ENCODE measurements around the gene MUC5B. TPM values are rescaled to one million over a fixed set of nuclear protein-coding genes. Genes with fewer than 3 reads are reported as not detected.

MUC5B gene
- total RNA-seq, 1 experiment from 2014 or later: 2.1 TPM

DNA sequence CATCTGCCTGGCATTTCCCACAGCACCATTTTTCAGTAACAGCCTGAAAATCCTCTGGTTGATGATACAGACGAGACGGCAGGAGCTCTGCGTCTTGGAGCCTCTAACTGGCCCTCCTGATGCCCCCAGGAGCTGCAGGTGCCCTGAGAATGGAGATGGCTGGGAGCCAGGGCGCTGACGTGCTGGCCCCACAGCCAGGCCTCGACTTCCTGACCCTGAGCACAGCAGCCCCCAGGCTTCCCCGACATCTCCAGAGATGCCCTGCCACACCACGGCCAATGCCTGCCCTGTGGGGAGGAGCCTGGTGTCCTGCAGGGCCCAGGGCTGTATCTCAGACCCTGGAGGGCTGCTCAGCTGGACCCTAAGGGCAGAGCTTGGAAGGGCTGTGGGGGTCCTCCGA is 65.1 kb downstream of the MUC5B start:
- Histone ChIP-seq H3K36me3 (ENCODE audit: low read depth) (no peaks in the 10 kb centered on the region), H3K79me2 (ENCODE audit: low read depth) (no peaks in the 10 kb centered on the region), H3K4me2 (no peak overlapping the region), H3K9me2 (ENCODE audit: insufficient read depth) (no peaks in the 10 kb centered on the region), H4K20me1 (ENCODE audit: insufficient read depth) (no peaks in the 10 kb centered on the region), H3K4me3 (no peak overlapping the region), H2AFZ (no peak overlapping the region), H3F3A (ENCODE audit: insufficient read depth, low read depth) (no peaks in the 10 kb centered on the region), H3K9me3 (ENCODE audit: insufficient read depth, low read depth) (no peaks in the 10 kb centered on the region), H3K27me3 (ENCODE audit: insufficient read depth, low read depth) (no peaks in the 10 kb centered on the region), H3K4me1 (replicated peaks; ENCODE audit: insufficient read depth) (no peaks in the 10 kb centered on the region), H3K27ac (no peak overlapping the region)
- ChIA-PET CTCF (no interaction called here), POLR2A (ENCODE audit: unreplicated experiment) (no interaction called here)
- TF ChIP-seq, protein P1, sequence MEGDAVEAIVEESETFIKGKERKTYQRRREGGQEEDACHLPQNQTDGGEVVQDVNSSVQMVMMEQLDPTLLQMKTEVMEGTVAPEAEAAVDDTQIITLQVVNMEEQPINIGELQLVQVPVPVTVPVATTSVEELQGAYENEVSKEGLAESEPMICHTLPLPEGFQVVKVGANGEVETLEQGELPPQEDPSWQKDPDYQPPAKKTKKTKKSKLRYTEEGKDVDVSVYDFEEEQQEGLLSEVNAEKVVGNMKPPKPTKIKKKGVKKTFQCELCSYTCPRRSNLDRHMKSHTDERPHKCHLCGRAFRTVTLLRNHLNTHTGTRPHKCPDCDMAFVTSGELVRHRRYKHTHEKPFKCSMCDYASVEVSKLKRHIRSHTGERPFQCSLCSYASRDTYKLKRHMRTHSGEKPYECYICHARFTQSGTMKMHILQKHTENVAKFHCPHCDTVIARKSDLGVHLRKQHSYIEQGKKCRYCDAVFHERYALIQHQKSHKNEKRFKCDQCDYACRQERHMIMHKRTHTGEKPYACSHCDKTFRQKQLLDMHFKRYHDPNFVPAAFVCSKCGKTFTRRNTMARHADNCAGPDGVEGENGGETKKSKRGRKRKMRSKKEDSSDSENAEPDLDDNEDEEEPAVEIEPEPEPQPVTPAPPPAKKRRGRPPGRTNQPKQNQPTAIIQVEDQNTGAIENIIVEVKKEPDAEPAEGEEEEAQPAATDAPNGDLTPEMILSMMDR (conservative IDR thresholded peaks at IDR 0.05): no peak
- no peak for TF ChIP-seq EZH2 (IDR thresholded peaks at IDR 0.05; ENCODE audit: low read depth)
- intact Hi-C loops (cut with micrococcal nuclease; ENCODE audit: unreplicated experiment): no loop called here
- DNase-seq: no peak
- no TSS peak for BruUV-seq (replicated peaks)

DNA sequence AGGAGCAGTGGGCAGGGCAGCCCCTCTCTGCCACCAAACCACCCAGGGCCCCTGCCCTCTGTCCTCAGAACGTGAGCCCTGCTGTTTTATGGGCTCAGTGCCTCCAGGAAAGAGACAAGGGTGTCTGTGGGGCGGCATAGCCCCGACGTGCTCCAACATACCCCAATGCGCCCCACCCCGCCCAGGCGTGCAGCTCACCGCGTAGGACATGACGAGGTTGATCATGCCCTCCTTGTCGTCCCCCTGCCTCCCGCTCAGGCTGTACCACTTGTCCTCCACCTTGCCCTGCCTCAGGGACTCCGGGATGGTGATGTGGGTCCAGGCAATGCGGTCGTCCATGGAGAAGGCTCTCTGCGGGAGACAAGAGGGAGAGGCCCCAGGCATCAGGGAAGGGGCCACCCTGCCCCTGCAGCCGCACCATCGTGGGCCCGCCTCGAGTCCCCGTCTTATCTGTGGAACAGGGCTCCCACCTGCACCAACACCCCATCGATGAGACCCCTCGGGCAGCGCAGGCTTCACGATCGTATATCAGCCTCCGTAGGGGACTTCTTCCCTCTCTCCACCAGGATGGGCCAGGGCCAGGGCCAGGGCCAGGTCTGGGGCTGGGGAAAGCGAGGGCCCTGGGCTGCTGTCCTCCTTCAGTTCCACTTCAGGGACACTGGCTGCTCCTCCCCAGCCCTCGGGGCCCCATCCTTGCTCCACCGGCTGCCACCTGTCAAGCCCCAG is 65.7 kb downstream of the MUC5B start:
- no TSS peak for BruUV-seq (replicated peaks)
- TF ChIP-seq, protein P1 (conservative IDR thresholded peaks at IDR 0.05): no peak
- TF ChIP-seq EZH2 (IDR thresholded peaks at IDR 0.05; ENCODE audit: low read depth): no peak
- POLR2A ChIA-PET (ENCODE audit: unreplicated experiment): no interaction called here

DNA sequence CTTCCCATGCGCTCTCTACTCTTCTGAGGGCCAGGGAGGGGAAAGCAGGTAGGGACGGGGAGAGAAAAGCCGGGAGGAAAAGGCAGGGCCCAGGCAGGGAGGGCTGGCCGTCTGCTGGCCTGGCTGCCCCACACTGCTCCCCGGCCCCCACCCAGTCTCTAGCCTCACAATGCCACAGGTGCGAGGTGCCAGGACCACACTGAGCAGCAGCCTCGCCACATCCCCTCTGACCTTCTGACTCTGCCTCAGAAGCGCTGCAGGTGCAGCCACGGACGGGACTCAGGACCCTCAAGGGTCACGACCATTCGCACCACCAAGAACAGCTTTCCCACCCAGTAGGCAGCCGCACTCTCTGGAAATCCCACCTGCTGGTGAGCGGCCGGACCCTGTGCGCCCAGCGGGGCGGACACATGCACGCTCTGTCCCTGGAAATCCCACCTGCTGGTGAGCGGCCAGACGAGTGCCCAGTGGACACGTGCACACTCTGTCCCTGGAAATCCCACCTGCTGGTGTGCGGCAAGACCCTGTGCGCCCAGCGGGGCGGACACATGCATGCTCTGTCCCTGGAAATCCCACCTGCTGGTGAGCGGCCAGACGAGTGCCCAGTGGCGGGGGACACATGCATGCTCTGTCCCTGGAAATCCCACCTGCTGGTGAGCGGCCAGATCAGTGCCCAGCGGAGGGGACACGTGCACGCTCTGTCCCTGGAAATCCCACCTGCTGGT is 66.5 kb downstream of the MUC5B start:
- BruUV-seq (replicated peaks): no TSS peak
- Histone ChIP-seq H3K27ac (no peak overlapping the region), H4K20me1 (ENCODE audit: insufficient read depth) (no peaks in the 10 kb centered on the region), H3F3A (ENCODE audit: insufficient read depth, low read depth) (no peaks in the 10 kb centered on the region), H3K4me3 (no peak overlapping the region), H3K4me1 (replicated peaks; ENCODE audit: insufficient read depth) (no peaks in the 10 kb centered on the region), H3K36me3 (ENCODE audit: low read depth) (no peaks in the 10 kb centered on the region), H3K4me2 (no peak overlapping the region), H3K79me2 (ENCODE audit: low read depth) (no peaks in the 10 kb centered on the region), H2AFZ (no peak overlapping the region), H3K9me3 (ENCODE audit: insufficient read depth, low read depth) (no peaks in the 10 kb centered on the region), H3K9me2 (ENCODE audit: insufficient read depth) (no peaks in the 10 kb centered on the region), H3K27me3 (ENCODE audit: insufficient read depth, low read depth) (no peaks in the 10 kb centered on the region)
- ChIA-PET CTCF (no interaction called here), POLR2A (ENCODE audit: unreplicated experiment) (no interaction called here)
- no peak for DNase-seq
- intact Hi-C loops (cut with micrococcal nuclease; ENCODE audit: unreplicated experiment): no loop called here
- no peak for TF ChIP-seq EZH2 (IDR thresholded peaks at IDR 0.05; ENCODE audit: low read depth)
- TF ChIP-seq, protein P1 (conservative IDR thresholded peaks at IDR 0.05): no peak

More for the DNA sequence above, 65.7 kb downstream of the MUC5B start:
- Histone ChIP-seq H3K27me3 (ENCODE audit: insufficient read depth, low read depth) (no peaks in the 10 kb centered on the region), H2AFZ (no peak overlapping the region), H3K36me3 (ENCODE audit: low read depth) (no peaks in the 10 kb centered on the region), H3F3A (ENCODE audit: insufficient read depth, low read depth) (no peaks in the 10 kb centered on the region), H4K20me1 (ENCODE audit: insufficient read depth) (no peaks in the 10 kb centered on the region), H3K4me2 (no peak overlapping the region), H3K27ac (no peak overlapping the region), H3K9me3 (ENCODE audit: insufficient read depth, low read depth) (no peaks in the 10 kb centered on the region), H3K9me2 (ENCODE audit: insufficient read depth) (no peaks in the 10 kb centered on the region), H3K79me2 (ENCODE audit: low read depth) (no peaks in the 10 kb centered on the region), H3K4me1 (replicated peaks; ENCODE audit: insufficient read depth) (no peaks in the 10 kb centered on the region), H3K4me3 (no peak overlapping the region)
- DNase-seq: no peak
- CTCF ChIA-PET: no interaction called here
- intact Hi-C loops (cut with micrococcal nuclease; ENCODE audit: unreplicated experiment): no loop called here

All from PC-9 (cell line).